Measurements from ENCODE around the gene DPT. TPM values are rescaled to one million over a fixed set of nuclear protein-coding genes. Genes with fewer than 3 reads are reported as not detected.

The DPT gene
- total RNA-seq, 5 donors from 2014 or later (not counting 1 experiment from before 2014, with no cell fraction given): not detected

GRCh38 chr1:168709405-168710363 lies 19.3 kb downstream of the DPT start:
- DNase-seq: no peak
- Mint-ChIP-seq H3K27me3 (peaks cover 2 to 11% of the 10 kb centered on the region in 2 donors), H3K4me1 (no peaks in the 10 kb centered on the region), H3K9me3 (no peaks in the 10 kb centered on the region), H3K27ac (no peak overlapping the region), H3K4me3 (no peak overlapping the region), H3K36me3 (no peaks in the 10 kb centered on the region)
- no peaks in the 10 kb centered on the region for H3K36me3 ChIP-seq (ENCODE audit: control insufficient read depth in 2 of 2, extremely low read depth in 1 of 2, insufficient read depth in 1 of 2, low read length in 1 of 2)
- no peaks in the 10 kb centered on the region for H3K27me3 ChIP-seq (replicated peaks in 1 of 2; ENCODE audit: control insufficient read depth in 2 of 2, extremely low read depth in 1 of 2, insufficient read depth in 2 of 2, low read length in 1 of 2)
- ChIA-PET POLR2A (interaction anchor here in 1 of 2 donors (0.6 kb wide), 1 partner anchor 403 kb away, joined by 9 read pairs; no protein-coding TSS in a partner anchor), CTCF (no interaction called here)
- ATAC-seq (replicated peaks in 1 of 4): no peak
- H3K9me3 ChIP-seq: no peaks in the 10 kb centered on the region
- H3K4me3 ChIP-seq (ENCODE audit: control insufficient read depth in 1 of 2, extremely low read depth in 1 of 2, low read length in 1 of 2): no peak overlapping the region
- H3K4me1 ChIP-seq (ENCODE audit: control insufficient read depth in 1 of 2, extremely low read depth in 1 of 2, insufficient read depth in 2 of 2, low read length in 2 of 2): no peaks in the 10 kb centered on the region
- no peak overlapping the region for H3K27ac ChIP-seq (ENCODE audit: low read length)
- 89% methylated on average over 2 of the region's 9 CpGs for WGBS (ENCODE audit: insufficient coverage)

GRCh38 chr1:168708698-168709404 lies 20.2 kb downstream of the DPT start:
- Histone ChIP-seq H3K4me3 (ENCODE audit: control insufficient read depth in 1 of 2, extremely low read depth in 1 of 2, low read length in 1 of 2) (no peak overlapping the region), H3K27me3 (replicated peaks in 1 of 2; ENCODE audit: control insufficient read depth in 2 of 2, extremely low read depth in 1 of 2, insufficient read depth in 2 of 2, low read length in 1 of 2) (no peaks in the 10 kb centered on the region), H3K27ac (ENCODE audit: low read length) (no peak overlapping the region), H3K9me3 (no peaks in the 10 kb centered on the region), H3K4me1 (ENCODE audit: control insufficient read depth in 1 of 2, extremely low read depth in 1 of 2, insufficient read depth in 2 of 2, low read length in 2 of 2) (no peaks in the 10 kb centered on the region), H3K36me3 (ENCODE audit: control insufficient read depth in 2 of 2, extremely low read depth in 1 of 2, insufficient read depth in 1 of 2, low read length in 1 of 2) (no peaks in the 10 kb centered on the region)
- Mint-ChIP-seq H3K27me3 (peaks cover 2 to 13% of the 10 kb centered on the region in 2 donors), H3K9me3 (no peaks in the 10 kb centered on the region), H3K36me3 (no peaks in the 10 kb centered on the region), H3K4me1 (no peaks in the 10 kb centered on the region), H3K27ac (no peak overlapping the region), H3K4me3 (no peak overlapping the region)
- POLR2A ChIA-PET: no interaction called here
- no CpG with 5 or more reads among the region's 1 CpG for WGBS (ENCODE audit: insufficient coverage)
- ATAC-seq (replicated peaks in 1 of 4): no peak
- CTCF ChIA-PET: no interaction called here
- no peak for DNase-seq

GRCh38 chr1:168706391-168706992 lies 22.5 kb downstream of the DPT start:
- no peak overlapping the region for H3K4me3 ChIP-seq (ENCODE audit: control insufficient read depth in 1 of 2, extremely low read depth in 1 of 2, low read length in 1 of 2)
- no peaks in the 10 kb centered on the region for H3K4me1 ChIP-seq (ENCODE audit: control insufficient read depth in 1 of 2, extremely low read depth in 1 of 2, insufficient read depth in 2 of 2, low read length in 2 of 2)
- Mint-ChIP-seq H3K9me3 (no peaks in the 10 kb centered on the region), H3K36me3 (no peaks in the 10 kb centered on the region), H3K4me3 (no peak overlapping the region), H3K4me1 (no peaks in the 10 kb centered on the region), H3K27me3 (peaks cover 2 to 26% of the 10 kb centered on the region in 2 donors), H3K27ac (no peak overlapping the region)
- no peak overlapping the region for H3K27ac ChIP-seq (ENCODE audit: low read length)
- CTCF ChIA-PET: interaction anchor here in 1 of 2 donors (0.6 kb wide), 1 partner anchor 472 kb away, joined by 3 read pairs; no protein-coding TSS in a partner anchor
- no CpG with 5 or more reads among the region's 3 CpGs for WGBS (ENCODE audit: insufficient coverage)
- POLR2A ChIA-PET: interaction anchor here in 1 of 2 donors (0.5 kb wide), 1 partner anchor 1214 kb away, joined by 10 read pairs; no protein-coding TSS in a partner anchor
- H3K27me3 ChIP-seq (replicated peaks in 1 of 2; ENCODE audit: control insufficient read depth in 2 of 2, extremely low read depth in 1 of 2, insufficient read depth in 2 of 2, low read length in 1 of 2): no peaks in the 10 kb centered on the region
- H3K36me3 ChIP-seq (ENCODE audit: control insufficient read depth in 2 of 2, extremely low read depth in 1 of 2, insufficient read depth in 1 of 2, low read length in 1 of 2): no peaks in the 10 kb centered on the region
- no peak for DNase-seq
- H3K9me3 ChIP-seq: no peaks in the 10 kb centered on the region
- ATAC-seq (replicated peaks in 1 of 4): no peak

GRCh38 chr1:168700575-168701268 lies 28.3 kb downstream of the DPT start:
- H3K9me3 ChIP-seq: no peaks in the 10 kb centered on the region

GRCh38 chr1:168698453-168698852 lies 30.6 kb downstream of the DPT start:
- Histone ChIP-seq H3K9me3 (no peaks in the 10 kb centered on the region), H3K36me3 (ENCODE audit: control insufficient read depth in 2 of 2, extremely low read depth in 1 of 2, insufficient read depth in 1 of 2, low read length in 1 of 2) (no peaks in the 10 kb centered on the region), H3K4me1 (ENCODE audit: control insufficient read depth in 1 of 2, extremely low read depth in 1 of 2, insufficient read depth in 2 of 2, low read length in 2 of 2) (no peaks in the 10 kb centered on the region), H3K4me3 (ENCODE audit: control insufficient read depth in 1 of 2, extremely low read depth in 1 of 2, low read length in 1 of 2) (no peak overlapping the region), H3K27me3 (replicated peaks in 1 of 2; ENCODE audit: control insufficient read depth in 2 of 2, extremely low read depth in 1 of 2, insufficient read depth in 2 of 2, low read length in 1 of 2) (no peaks in the 10 kb centered on the region), H3K27ac (ENCODE audit: low read length) (no peak overlapping the region)
- ChIA-PET POLR2A (no interaction called here), CTCF (no interaction called here)
- WGBS (ENCODE audit: insufficient coverage): 100% methylated on average over 1 of the region's 1 CpG
- no peak overlapping the region for H3K4me3 Mint-ChIP-seq
- H3K4me1 Mint-ChIP-seq: no peaks in the 10 kb centered on the region
- no peaks in the 10 kb centered on the region for H3K36me3 Mint-ChIP-seq
- H3K27me3 Mint-ChIP-seq: peaks cover 0 to 9% of the 10 kb centered on the region in 2 donors
- no peak overlapping the region for H3K27ac Mint-ChIP-seq
- DNase-seq (no peak), ATAC-seq (replicated peaks in 1 of 4) (no peak)
- H3K9me3 Mint-ChIP-seq: no peaks in the 10 kb centered on the region

More at GRCh38 chr1:168700575-168701268, 28.3 kb downstream of the DPT start:
- Mint-ChIP-seq H3K27ac (no peak overlapping the region), H3K4me1 (no peaks in the 10 kb centered on the region), H3K9me3 (no peaks in the 10 kb centered on the region), H3K4me3 (no peak overlapping the region), H3K36me3 (no peaks in the 10 kb centered on the region), H3K27me3 (peaks cover 2 to 16% of the 10 kb centered on the region in 2 donors)
- DNase-seq (no peak), ATAC-seq (replicated peaks in 1 of 4) (no peak)
- CTCF ChIA-PET: no interaction called here
- no peaks in the 10 kb centered on the region for H3K4me1 ChIP-seq (ENCODE audit: control insufficient read depth in 1 of 2, extremely low read depth in 1 of 2, insufficient read depth in 2 of 2, low read length in 2 of 2)
- POLR2A ChIA-PET: interaction anchor here in 1 of 2 donors (0.7 kb wide), 1 partner anchor 152 kb away, joined by 3 read pairs; no protein-coding TSS in a partner anchor
- no peak overlapping the region for H3K4me3 ChIP-seq (ENCODE audit: control insufficient read depth in 1 of 2, extremely low read depth in 1 of 2, low read length in 1 of 2)
- H3K27ac ChIP-seq (ENCODE audit: low read length): no peak overlapping the region
- no peaks in the 10 kb centered on the region for H3K36me3 ChIP-seq (ENCODE audit: control insufficient read depth in 2 of 2, extremely low read depth in 1 of 2, insufficient read depth in 1 of 2, low read length in 1 of 2)
- no peaks in the 10 kb centered on the region for H3K27me3 ChIP-seq (replicated peaks in 1 of 2; ENCODE audit: control insufficient read depth in 2 of 2, extremely low read depth in 1 of 2, insufficient read depth in 2 of 2, low read length in 1 of 2)
- no CpG with 5 or more reads among the region's 3 CpGs for WGBS (ENCODE audit: insufficient coverage)

Data from T-cell (primary cell).